Peyer's patch (tissue), 4 donors: ENCODE results near the gene ALKBH5.

Source experiments
- CTCF ChIP-seq, 6 experiments: fragments of 450-650 bp in 4 of 6; fragments of 200-600 bp in 2 of 6; sonication (generic) in 1 of 6; IDR thresholded peaks; one replicate each; pipeline ENCODE4 v1.5.1; 2017 to 2019; ENCODE audit warnings: antibody characterized with exemption in 6 of 6, mild to moderate bottlenecking in 3 of 6, moderate library complexity in 1 of 6
- POLR2A ChIP-seq, 2 donors: fragments of 450-650 bp; IDR thresholded peaks; one replicate each; pipeline ENCODE4 v1.5.1; 2017; ENCODE audit warnings: antibody characterized with exemption in 2 of 2, mild to moderate bottlenecking in 2 of 2, moderate library complexity in 2 of 2

GRCh38 chr17:18185832-18186626 is 2.4 kb downstream of the ALKBH5 start:
- TF ChIP-seq POLR2A (IDR thresholded peaks at IDR 0.05) (no peak), CTCF (IDR thresholded peaks at IDR 0.05) (no peak)
